Fibroblast of villous mesenchyme (primary cell): Measurements from ENCODE around the gene LCT. TPM values are rescaled to one million over a fixed set of nuclear protein-coding genes. Genes with fewer than 3 reads are reported as not detected.
A peak's percentile ranks its signal among the peaks of the same experiment; 100 is the strongest.

Experiments
- DNase-seq: peaks from one replicate; pipeline ENCODE4 v3.0.0-alpha.2; 2010; ENCODE audit warnings: low read depth
- H3K4me3 ChIP-seq: 2 replicates; pipeline ENCODE4 v1.5.1; 2011; ENCODE audit warnings: low read depth, mild to moderate bottlenecking, low read length
- CTCF ChIP-seq: IDR thresholded peaks from 2 replicates; pipeline ENCODE4 v1.5.1; 2012; ENCODE audit warnings: low read depth, mild to moderate bottlenecking, low read length; ENCODE audit not compliant: insufficient read depth
- total RNA-seq: library from RNA; depleted of rRNA; stranded (reverse); fragments of >200 nt; gene quantifications from 2 replicates; pipeline ENCODE4 v1.2.3, GENCODE V29; 2012

Gene LCT
- total RNA-seq, 1 donor = under 0.01 TPM

GRCh38 chr2:135745545-135745944 is 91.4 kb downstream of the LCT start:
- DNase-seq = peak; percentile 57
- no peak for TF ChIP-seq CTCF
- no peak overlapping the region for H3K4me3 ChIP-seq

- DNase-seq = peak; percentile 29
- no peak for TF ChIP-seq CTCF
- H3K4me3 ChIP-seq = peak overlapping the region; percentile 17
Measured at GRCh38 chr2:135744760-135745314, 92.1 kb downstream of the LCT start.

DNA sequence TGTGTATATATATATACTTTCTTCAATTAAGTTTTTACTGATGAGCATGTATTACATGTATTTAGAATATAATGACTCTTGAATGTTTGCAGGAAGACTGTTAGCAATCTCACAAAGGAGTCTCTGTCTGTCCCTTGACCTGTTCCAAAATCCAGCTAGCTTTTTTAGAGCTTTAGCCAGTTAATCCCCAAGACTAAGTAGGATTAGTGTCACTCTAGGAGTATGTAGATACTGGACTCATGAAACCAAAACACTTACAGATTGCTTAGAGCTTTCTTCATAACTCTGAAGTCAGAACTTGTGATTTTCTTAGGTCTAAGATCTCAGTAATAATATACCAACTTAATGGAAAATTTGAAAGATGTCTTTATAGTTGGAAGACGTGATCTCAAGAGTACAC is 93.1 kb downstream of the LCT start:
- H3K4me3 ChIP-seq = peak overlapping the region; percentile 87
- peak; percentile 81 for DNase-seq
- no peak for TF ChIP-seq CTCF

DNA sequence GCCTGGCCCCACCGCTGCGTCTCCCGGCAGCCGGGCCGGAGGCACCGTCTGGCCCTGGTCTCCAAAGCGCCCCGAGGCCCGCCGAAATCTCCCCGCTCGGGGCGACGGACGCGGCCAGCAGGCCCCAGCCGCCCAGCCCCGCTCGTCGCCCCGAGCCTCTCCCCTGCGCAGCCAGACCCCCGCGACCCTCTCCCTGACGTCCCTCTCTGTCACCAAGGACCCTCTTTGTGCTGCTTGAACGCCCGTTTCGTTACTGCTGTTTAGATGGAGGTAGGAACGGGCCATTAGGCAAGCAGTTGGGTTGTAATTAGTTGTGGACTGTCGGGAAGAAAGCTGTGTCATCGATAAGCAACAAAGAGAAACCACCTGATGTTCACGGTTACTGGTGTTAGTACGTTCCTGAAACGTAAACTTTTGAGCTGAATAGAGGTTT is 94.6 kb downstream of the LCT start:
- peak overlapping the region; percentile 87 for H3K4me3 ChIP-seq
- TF ChIP-seq CTCF = no peak
- peak; percentile 80 for DNase-seq

- peak within 1 kb of the TSS; percentile 87 for H3K4me3 ChIP-seq
- peak; percentile 99 for DNase-seq
- peak; percentile 38 for TF ChIP-seq CTCF
Measured at GRCh38 chr2:135741395-135742324, 95.3 kb downstream of the LCT start, which contains the start of gene UBXN4. TSS of gene UBXN4 (plus strand) at chr2:135741855. CDS start at chr2:135741930, 75 bp downstream.

DNA sequence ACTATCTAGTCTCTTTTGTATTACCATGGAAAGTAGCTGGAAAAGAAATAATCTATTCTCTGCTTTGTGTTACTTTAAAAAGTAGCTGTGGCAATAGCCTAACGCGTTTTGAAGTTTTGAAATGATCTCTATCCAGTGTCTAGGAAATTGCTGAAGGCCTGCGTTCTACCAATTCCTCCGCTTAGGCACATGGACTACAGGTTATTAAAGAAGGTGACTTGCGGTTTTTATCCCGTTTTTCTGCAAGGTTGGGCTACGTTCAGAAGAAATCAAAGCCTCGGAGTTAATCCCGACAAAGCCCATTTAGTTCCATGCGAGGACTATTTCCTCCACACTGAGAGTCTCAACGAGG is 96.0 kb downstream of the LCT start:
- TF ChIP-seq CTCF = no peak
- no peak for DNase-seq
- H3K4me3 ChIP-seq = no peak overlapping the region
